K562 (cell line): Measurements from ENCODE around the gene ABCC5. TPM values are rescaled to one million over a fixed set of nuclear protein-coding genes. Genes with fewer than 3 reads are reported as not detected.

Source experiments
- ATAC-seq: fragments of 200-7000 bp; cut with Tn5 transposase; 3 replicates; pipeline ENCODE4 v1.9.1; 2020; ENCODE audit warnings: moderate library complexity
- BruUV-seq: library from RNA; stranded (reverse); fragments of 400-500 nt; replicated peaks from 2 replicates; lab custom pipeline; 2021; lab: Mats Ljungman, UMichigan
- CTCF ChIA-PET: fragments of 300-600 bp; formaldehyde crosslinking; extraction: SDS; loops from one replicate; lab custom pipeline; 2021; ENCODE audit warnings: low intra/inter-chr PET ratio; lab: Yijun Ruan, JAX
- POLR2A ChIA-PET: fragments of 300-600, 350-650 bp; sonication (Branson Sonifier 250); formaldehyde crosslinking; extraction: SDS; loops from one replicate; lab custom pipeline; 2021; ENCODE audit warnings: antibody characterized with exemption, inconsistent platforms; lab: Yijun Ruan, JAX
- DNase-seq, 4 experiments: peaks; one replicate each; pipeline versions ENCODE4 v3.0.0 to v3.0.0-alpha.2; 2011 to 2018; ENCODE audit warnings: low spot score in 3 of 4, mixed read lengths in 3 of 4; ENCODE audit errors: extremely low read depth in 1 of 4
- FAIRE-seq: peaks from 2 replicates; lab custom pipeline; 2011; peaks lifted over from hg19 to GRCh38; lab: Jason Lieb, UNC
- H2AFZ ChIP-seq: 2 replicates; pipeline ENCODE4 v1.6.0; 2011; ENCODE audit warnings: low read depth, low read length, control low read depth, inconsistent platforms
- H3K27ac ChIP-seq: fragments of 200-600 bp; 3 replicates; pipeline ENCODE4 v1.8.0; 2011; ENCODE audit warnings: low read depth, mild to moderate bottlenecking, control low read depth, inconsistent platforms, low read length, moderate library complexity, mixed read lengths; ENCODE audit errors: extremely low read depth
- H3K27me3 ChIP-seq, 2 experiments: fragments of 300-600 bp in 1 of 2; 2 replicates in 1 of 2; 3 replicates in 1 of 2; pipeline versions ENCODE4 v1.6.0 to v1.8.0; 2011; ENCODE audit warnings: inconsistent platforms in 2 of 2, low read length in 2 of 2, mild to moderate bottlenecking in 1 of 2, mixed read lengths in 1 of 2, moderate library complexity in 1 of 2; ENCODE audit not compliant: control insufficient read depth in 2 of 2, insufficient read depth in 2 of 2
- H3K36me3 ChIP-seq: fragments of 300-600 bp; 3 replicates; pipeline ENCODE4 v1.8.0; 2011; ENCODE audit warnings: mild to moderate bottlenecking, low read length, inconsistent platforms; ENCODE audit not compliant: control insufficient read depth, insufficient read depth
- H3K4me1 ChIP-seq, 2 experiments: fragments of 200-600 bp in 1 of 2; replicated peaks in 1 of 2; 2 replicates in 1 of 2; 3 replicates in 1 of 2; pipeline versions ENCODE4 v1.5.1 to v1.8.0; 2011; ENCODE audit warnings: inconsistent platforms in 2 of 2, low read length in 2 of 2, mild to moderate bottlenecking in 1 of 2, mixed read lengths in 1 of 2, moderate library complexity in 1 of 2; ENCODE audit not compliant: control insufficient read depth in 2 of 2, insufficient read depth in 2 of 2
- H3K4me2 ChIP-seq: 2 replicates; pipeline ENCODE4 v1.6.1; 2011; ENCODE audit warnings: low read length, control low read depth, inconsistent platforms, mixed read lengths; ENCODE audit not compliant: insufficient read depth
- H3K4me3 ChIP-seq: fragments of 200-600 bp; sonication (generic), shearing (Covaris generic); 2 replicates; pipeline ENCODE4 v1.5.1; 2016; ENCODE audit warnings: control low read depth, inconsistent platforms
- H3K79me2 ChIP-seq: fragments of 200-600 bp; 3 replicates; pipeline ENCODE4 v1.8.0; 2011; ENCODE audit warnings: low read length, inconsistent platforms; ENCODE audit not compliant: control insufficient read depth, insufficient read depth
- H3K9ac ChIP-seq, 2 experiments: 2 replicates each; pipeline versions ENCODE4 v1.6.0 to v1.6.1; 2011; ENCODE audit warnings: low read depth in 2 of 2, low read length in 2 of 2, control low read depth in 1 of 2, inconsistent platforms in 1 of 2, mild to moderate bottlenecking in 1 of 2, mixed read lengths in 1 of 2; ENCODE audit not compliant: insufficient read depth in 1 of 2
- H3K9me1 ChIP-seq: one replicate; pipeline ENCODE4 v1.6.0; 2011; ENCODE audit warnings: inconsistent platforms, mild to moderate bottlenecking, low read length, moderate library complexity; ENCODE audit not compliant: control insufficient read depth, insufficient read depth
- H3K9me3 ChIP-seq: replicated peaks from 2 replicates; pipeline ENCODE4 v1.5.1; 2011; ENCODE audit warnings: low read depth, low read length, inconsistent platforms; ENCODE audit not compliant: control insufficient read depth, insufficient read depth
- H4K20me1 ChIP-seq: replicated peaks from 2 replicates; pipeline ENCODE4 v1.6.1; 2011; ENCODE audit warnings: low read length, inconsistent platforms, mixed read lengths; ENCODE audit not compliant: control insufficient read depth, insufficient read depth
- ATF3 ChIP-seq, 2 experiments: fragments of 450-650 bp in 1 of 2; sonication (generic) in 1 of 2; formaldehyde crosslinking in 1 of 2; IDR thresholded peaks in 1 of 2; conservative IDR thresholded peaks in 1 of 2; 2 replicates each; pipeline versions ENCODE4 v1.6.1 to v1.8.1; 2016 to 2023; ENCODE audit warnings: mild to moderate bottlenecking in 2 of 2, moderate library complexity in 2 of 2, inconsistent platforms in 1 of 2, missing genetic modification reagents in 1 of 2
- HNRNPH1 ChIP-seq: fragments of 200-400 bp; formaldehyde crosslinking; optimal IDR thresholded peaks from 2 replicates; pipeline ENCODE3; 2017; ENCODE audit warnings: low read depth, mild to moderate bottlenecking, low read length, moderate library complexity
- MED1 ChIP-seq: sonication (generic); formaldehyde crosslinking; IDR thresholded peaks from 2 replicates; pipeline ENCODE4 v1.8.1; 2023; ENCODE audit warnings: missing genetic modification reagents, borderline replicate concordance
- ZBTB7A ChIP-seq: IDR thresholded peaks from 2 replicates; pipeline ENCODE4 v1.6.1; 2011; ENCODE audit warnings: low read depth, mild to moderate bottlenecking, low read length, moderate library complexity, borderline replicate concordance; ENCODE audit not compliant: control insufficient read depth
- ZNF311 ChIP-seq: fragments of 250-450 bp; sonication (Bioruptor Pico); IDR thresholded peaks from 2 replicates; pipeline ENCODE4 v1.4.0; 2020; ENCODE audit warnings: mild to moderate bottlenecking, moderate library complexity
- ZNF740 ChIP-seq, 3 experiments: fragments of 200-800 bp in 1 of 3; sonication (Bioruptor generic) in 1 of 3; sonication (generic) in 1 of 3; formaldehyde crosslinking in 1 of 3; IDR thresholded peaks; 2 replicates each; pipeline versions ENCODE4 v1.6.1 to v1.8.0; 2016 to 2022; ENCODE audit warnings: mild to moderate bottlenecking in 2 of 3, missing compliant biosample characterization in 2 of 3, missing genetic modification characterization in 2 of 3, missing genetic modification reagents in 1 of 3
- WGBS: fragments of 100-300 bp; shearing (Covaris generic); methylation state at CpG from one replicate; pipeline ENCODE4 v1.1.6; 2016; ENCODE audit warnings: low coverage, mixed read lengths; ENCODE audit not compliant: insufficient coverage; ENCODE audit errors: missing lambda C conversion rate; 5-methylcytosine and 5-hydroxymethylcytosine counted together
- in situ Hi-C: fragments of 300-500 bp; cut with MboI; formaldehyde crosslinking; loops from 4 replicates; pipeline ENCODE4 v1.15.0; 2018; ENCODE audit warnings: inconsistent platforms, mixed read lengths
- intact Hi-C: fragments of 100-400 bp; cut with micrococcal nuclease; formaldehyde crosslinking; loops from 2 replicates; pipeline ENCODE4 v1.14.2; 2022
- polyA plus RNA-seq, 8 experiments: library from polyadenylated mRNA; depleted of rRNA in 4 of 8; stranded (reverse) in 5 of 8; unstranded in 3 of 8; fragments of >200 nt; fragmentation: Nextera tagmentation in 2 of 8; fragmentation: Illumina TruSeq in 1 of 8; extraction: Ambion mirVana in 2 of 8; extraction: Trizol in 1 of 8; gene quantifications; 2 replicates each; pipeline versions ENCODE4 v1.2.1 to v1.2.3, GENCODE V29; 2011 to 2014; ENCODE audit warnings: inconsistent platforms in 1 of 8, missing spikeins in 1 of 8
- total RNA-seq, 7 experiments: library from RNA; depleted of rRNA in 6 of 7; stranded (reverse); fragments of >200 nt in 6 of 7; fragmentation: Illumina TruSeq in 2 of 7; extraction: Trizol in 2 of 7; gene quantifications; 2 replicates each; pipeline versions ENCODE4 v1.2.1 to v1.2.3, GENCODE V29; 2011 to 2021; ENCODE audit warnings: low replicate concordance in 1 of 7

ABCC5 gene
- total and polyA plus RNA-seq, 9 of the 15 experiments (the other 6 are each of a cell fraction or from before 2014, with no cell fraction given) = 22.0 to 53.0 (median 41.9) TPM

- in situ Hi-C loops = no loop called here
- ChIA-PET CTCF (no interaction called here), POLR2A (interaction anchor here (0.6 kb wide), 1 partner anchor 600 kb away, joined by 3 read pairs; no protein-coding TSS in a partner anchor)
- no peak for TF ChIP-seq ATF3 (IDR thresholded peaks at IDR 0.05)
- TF ChIP-seq ATF3 (CRISPR knock-in tag; conservative IDR thresholded peaks at IDR 0.05) = no peak
- no peak for TF ChIP-seq HNRNPH1
- no peak for TF ChIP-seq ZBTB7A
- TF ChIP-seq MED1 (CRISPR knock-in tag) = no peak
- TF ChIP-seq ZNF740 (CRISPR knock-in tag; IDR thresholded peaks at IDR 0.05) = no peak
- no peak for TF ChIP-seq ZNF740 (tag; IDR thresholded peaks at IDR 0.05)
- no peak for TF ChIP-seq ZNF311 (CRISPR knock-in tag)
- no peak overlapping the region for H3K4me2 ChIP-seq
- H3K9ac ChIP-seq = no peak overlapping the region
- H3K79me2 ChIP-seq = 0 out of 3 replicates have a peak, but pooled peaks cover 10% of the 10 kb centered on the region
- H3K27me3 ChIP-seq = no peaks in the 10 kb centered on the region
- intact Hi-C loops = no loop called here
- BruUV-seq = no TSS peak
- FAIRE-seq (no peak), ATAC-seq (no peak), DNase-seq (no peak)
- H3K27ac ChIP-seq = no peak overlapping the region
- H3K9me1 ChIP-seq = no peaks in the 10 kb centered on the region
- no peak overlapping the region for H2AFZ ChIP-seq
- H3K9me3 ChIP-seq = no peaks in the 10 kb centered on the region
- peaks cover 85% of the 10 kb centered on the region for H3K36me3 ChIP-seq
- 92% methylated on average over 4 of the region's 4 CpGs for WGBS
- no peak overlapping the region for H3K4me3 ChIP-seq
- H4K20me1 ChIP-seq = no peaks in the 10 kb centered on the region
- peaks cover 10 to 15% of the 10 kb centered on the region in 2 experiments; a peak in 4 of 5 replicates for H3K4me1 ChIP-seq
Measured at GRCh38 chr3:183984127-183984740, 33.5 kb downstream of the ABCC5 start.
